HG03066 (cell line): ENCODE results near the gene MARCHF11.

Experiments
- ATAC-seq: cut with Tn5 transposase; IDR thresholded peaks from one replicate; pipeline ENCODE4 v1.9.1; 2021; ENCODE audit warnings: low read depth; ENCODE audit not compliant: unreplicated experiment

Gene MARCHF11

GRCh38 chr5:16179511-16179935, at the start of gene MARCHF11:
TSS of gene MARCHF11 (minus strand) at chr5:16179791. CDS start at chr5:16179575, 216 bp downstream.
- ATAC-seq = no peak

GRCh38 chr5:16225927-16226326, 46.3 kb upstream of the MARCHF11 start:
- no peak for ATAC-seq

- no peak for ATAC-seq
Observed at GRCh38 chr5:16192311-16192710, 12.7 kb upstream of the MARCHF11 start.

- no peak for ATAC-seq
Observed at GRCh38 chr5:16180789-16181082, 1.1 kb upstream of the MARCHF11 start.

GRCh38 chr5:16179936-16180788, 571 bp upstream of the MARCHF11 start:
- ATAC-seq = no peak

- ATAC-seq = no peak
Observed at GRCh38 chr5:16178745-16179372, 732 bp downstream of the MARCHF11 start.

- ATAC-seq = no peak
Observed at GRCh38 chr5:16169550-16169949, 10.0 kb downstream of the MARCHF11 start.

GRCh38 chr5:16160706-16161105, 18.9 kb downstream of the MARCHF11 start:
- ATAC-seq = no peak

GRCh38 chr5:16159636-16160035, 20.0 kb downstream of the MARCHF11 start:
- no peak for ATAC-seq

GRCh38 chr5:16156152-16156551, 23.4 kb downstream of the MARCHF11 start:
- no peak for ATAC-seq

- ATAC-seq = no peak
Observed at GRCh38 chr5:16152601-16153568, 26.7 kb downstream of the MARCHF11 start.

GRCh38 chr5:16149621-16150020, 30.0 kb downstream of the MARCHF11 start:
- no peak for ATAC-seq

GRCh38 chr5:16147179-16147900, 32.3 kb downstream of the MARCHF11 start:
- no peak for ATAC-seq

- ATAC-seq = no peak
Observed at GRCh38 chr5:16144416-16144815, 35.2 kb downstream of the MARCHF11 start.

GRCh38 chr5:16143361-16144049, 36.1 kb downstream of the MARCHF11 start:
- no peak for ATAC-seq

GRCh38 chr5:16140944-16141343, 38.6 kb downstream of the MARCHF11 start:
- no peak for ATAC-seq

- no peak for ATAC-seq
Observed at GRCh38 chr5:16140417-16140816, 39.2 kb downstream of the MARCHF11 start.

- ATAC-seq = no peak
Observed at GRCh38 chr5:16137177-16137576, 42.4 kb downstream of the MARCHF11 start.

GRCh38 chr5:16135506-16135905, 44.1 kb downstream of the MARCHF11 start:
- ATAC-seq = no peak

- no peak for ATAC-seq
Observed at GRCh38 chr5:16135003-16135402, 44.6 kb downstream of the MARCHF11 start.
